Activated T-cell treated with anti-CD3 and anti-CD28 coated beads, Interleukin-2, amount 50 U/mL, for 1 hour (primary cell): ENCODE data around the gene CCDC194.
A peak's percentile ranks its signal among the peaks of the same experiment; 100 is the strongest.

ENCODE experiments used
- DNase-seq: peaks from one replicate; pipeline ENCODE4 v3.0.0-alpha.2; 2020

The CCDC194 gene

GRCh38 chr19:17393914-17394313 lies at the start of gene CCDC194:
Gene CCDC194, minus strand, starts transcription at chr19:17394196. Its CDS starts 38 bp downstream, at chr19:17394158.
- DNase-seq, result no peak

DNA sequence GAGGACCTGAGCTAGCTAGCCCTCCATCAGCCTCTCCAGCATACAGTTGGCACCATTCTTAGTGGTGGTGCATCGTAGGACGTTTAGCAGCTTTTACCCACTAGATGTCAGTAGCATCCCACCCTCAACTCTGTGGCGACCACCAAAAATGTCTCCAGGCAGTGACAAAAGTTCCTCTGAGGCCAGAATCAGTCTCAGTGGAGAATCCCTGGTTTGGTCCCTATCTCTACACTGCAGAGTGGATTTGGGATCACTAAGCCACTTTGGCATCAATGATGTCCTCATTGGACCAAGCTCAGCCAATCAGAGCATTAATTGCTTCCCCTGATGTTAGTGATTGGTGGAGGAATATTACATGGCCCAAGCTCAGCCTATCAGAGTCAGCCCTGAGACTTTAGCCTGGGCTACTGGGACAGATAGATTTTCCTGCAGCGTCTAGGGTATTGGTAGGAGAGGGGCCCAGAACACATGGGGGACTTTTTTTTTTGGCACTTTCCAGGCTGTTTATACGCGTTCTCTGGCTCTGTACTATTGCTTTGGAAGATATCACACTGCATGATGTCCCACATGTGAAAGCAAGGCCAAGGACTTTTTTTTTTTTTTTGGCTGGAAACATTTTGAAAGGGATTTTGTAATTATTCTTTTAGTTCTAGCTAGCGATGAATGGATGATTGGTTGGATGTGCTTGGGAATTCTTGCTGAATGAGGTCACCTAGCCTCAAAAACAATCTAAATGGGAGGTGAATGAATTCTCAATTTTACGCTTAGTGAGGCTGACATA lies 47.4 kb upstream of the CCDC194 start:
- no peak for DNase-seq

- no peak for DNase-seq
Measured at GRCh38 chr19:17436874-17437267, 42.9 kb upstream of the CCDC194 start.

DNA sequence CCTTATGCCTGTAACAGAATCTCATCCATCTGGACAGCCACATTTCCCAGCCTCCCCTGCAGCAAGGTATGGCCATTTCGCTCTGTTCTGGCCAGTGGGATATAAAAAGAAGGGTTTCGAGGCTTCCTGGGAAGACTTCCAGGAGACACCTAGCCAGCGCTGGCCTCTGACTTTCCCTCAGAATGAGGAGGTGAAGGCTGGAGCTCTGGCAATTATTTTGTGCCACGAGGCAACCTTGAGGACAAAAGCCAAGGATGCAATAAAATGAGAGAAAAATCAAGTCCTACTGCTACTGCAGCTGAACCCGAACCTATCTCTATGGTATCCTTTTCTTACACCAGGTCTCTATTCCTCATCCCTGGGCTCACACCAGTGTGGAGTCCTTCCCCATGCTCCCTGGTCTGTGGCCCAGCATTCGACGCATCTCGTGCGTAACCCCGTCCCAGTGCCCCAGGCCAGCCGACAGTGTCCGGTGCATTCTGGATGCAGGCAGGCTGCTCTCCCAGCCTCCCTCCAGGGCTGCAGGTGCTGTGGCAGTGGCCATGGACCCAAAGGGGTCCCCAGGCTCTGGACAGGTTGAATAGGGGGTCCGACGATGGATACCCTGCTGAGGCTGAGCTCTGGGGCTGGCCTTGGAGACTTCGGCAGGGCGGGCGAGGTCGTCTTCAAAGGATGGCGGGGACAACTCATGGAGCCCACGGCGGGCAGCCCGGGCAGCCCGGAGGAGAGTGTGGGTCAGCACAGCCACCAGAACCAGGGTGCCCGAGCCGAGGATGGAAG lies 42.3 kb upstream of the CCDC194 start:
- no peak for DNase-seq

GRCh38 chr19:17435218-17435617 lies 41.2 kb upstream of the CCDC194 start:
- DNase-seq, result no peak

- DNase-seq, result no peak
Measured at GRCh38 chr19:17431417-17431816, 37.4 kb upstream of the CCDC194 start.

GRCh38 chr19:17429641-17430113 lies 35.7 kb upstream of the CCDC194 start:
- DNase-seq, result no peak

DNA sequence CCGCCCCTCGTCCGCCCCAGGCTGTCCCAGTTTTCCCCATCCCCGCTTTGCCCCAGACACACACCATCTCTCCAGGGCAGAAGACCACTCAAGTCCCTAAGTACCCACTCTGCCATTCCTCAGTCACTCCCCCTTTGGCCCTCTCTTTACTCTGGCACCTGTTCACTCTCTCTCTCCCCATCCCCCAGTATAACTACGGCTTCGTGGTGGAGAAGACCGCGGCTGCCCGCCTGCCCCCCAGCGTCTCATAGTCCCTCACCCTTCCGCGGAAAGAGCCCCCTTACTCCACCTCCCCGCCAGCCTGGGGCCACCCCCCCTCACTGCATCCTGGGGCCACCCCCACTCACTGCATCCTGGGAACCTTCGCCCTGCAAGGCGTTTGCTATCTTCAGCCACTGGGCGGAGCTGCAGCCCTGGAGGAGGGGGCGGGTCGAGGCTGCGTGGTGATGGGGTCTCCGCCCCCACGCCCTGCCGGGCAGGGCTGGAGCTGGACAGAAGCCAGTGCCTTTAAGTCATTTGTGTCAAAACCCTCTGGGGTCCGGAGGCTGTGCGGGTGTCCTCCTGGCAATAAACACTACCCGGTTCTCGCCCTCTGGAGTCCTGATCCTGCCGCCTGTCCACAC lies 30.9 kb upstream of the CCDC194 start:
- DNase-seq, result no peak

DNA sequence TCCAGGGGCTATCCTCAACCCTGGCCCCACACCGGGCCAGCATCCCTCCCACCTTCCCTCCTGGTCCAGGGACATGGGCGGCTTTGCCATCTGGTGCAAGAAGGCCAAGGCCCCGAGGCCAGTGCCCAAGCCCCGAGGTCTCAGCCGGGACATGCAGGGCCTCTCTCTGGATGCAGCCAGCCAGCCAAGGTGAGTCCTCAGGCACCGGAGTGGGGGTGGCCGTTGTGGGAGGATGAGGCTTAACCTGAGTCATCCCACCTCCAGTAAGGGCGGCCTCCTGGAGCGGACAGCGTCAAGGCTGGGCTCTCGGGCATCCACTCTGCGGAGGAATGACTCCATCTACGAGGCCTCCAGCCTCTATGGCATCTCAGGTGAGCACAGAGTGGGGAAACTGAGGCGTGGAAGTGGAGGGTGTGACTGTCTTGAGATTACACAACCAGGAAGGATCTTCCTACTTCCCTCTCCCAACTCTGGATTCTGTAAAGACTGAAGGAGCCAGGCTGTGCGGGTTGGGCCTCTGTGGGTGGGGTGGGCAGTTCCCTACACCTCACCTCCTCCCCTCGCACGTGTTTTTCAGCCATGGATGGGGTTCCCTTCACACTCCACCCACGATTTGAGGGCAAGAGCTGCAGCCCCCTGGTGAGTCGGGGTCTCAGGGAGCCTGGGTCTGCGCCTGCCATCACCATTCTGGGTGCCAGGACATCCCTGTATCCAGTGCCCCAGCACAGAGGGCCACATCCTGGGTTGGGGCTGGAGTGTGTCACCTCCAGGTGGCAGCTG lies 29.6 kb upstream of the CCDC194 start:
- DNase-seq, result no peak

DNA sequence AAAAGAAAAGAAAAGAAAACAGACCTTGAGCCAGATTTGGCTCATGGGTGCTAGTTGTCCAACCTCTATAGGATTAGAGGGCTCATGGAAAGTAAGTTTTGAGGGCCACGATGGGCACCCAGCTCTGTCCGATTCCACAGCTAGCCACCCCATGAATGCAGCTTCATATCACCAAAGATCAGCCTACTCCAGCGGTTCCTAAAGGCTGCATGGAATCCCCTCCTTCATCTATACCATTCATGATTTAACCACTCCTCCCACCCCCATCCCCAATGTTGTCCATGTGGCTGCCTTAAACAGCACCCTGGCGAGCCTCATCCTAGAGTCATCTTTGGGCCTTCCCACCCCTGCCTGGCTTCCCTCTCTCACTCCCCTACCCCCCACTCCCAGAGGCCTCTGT lies 27.9 kb upstream of the CCDC194 start:
- no peak for DNase-seq

DNA sequence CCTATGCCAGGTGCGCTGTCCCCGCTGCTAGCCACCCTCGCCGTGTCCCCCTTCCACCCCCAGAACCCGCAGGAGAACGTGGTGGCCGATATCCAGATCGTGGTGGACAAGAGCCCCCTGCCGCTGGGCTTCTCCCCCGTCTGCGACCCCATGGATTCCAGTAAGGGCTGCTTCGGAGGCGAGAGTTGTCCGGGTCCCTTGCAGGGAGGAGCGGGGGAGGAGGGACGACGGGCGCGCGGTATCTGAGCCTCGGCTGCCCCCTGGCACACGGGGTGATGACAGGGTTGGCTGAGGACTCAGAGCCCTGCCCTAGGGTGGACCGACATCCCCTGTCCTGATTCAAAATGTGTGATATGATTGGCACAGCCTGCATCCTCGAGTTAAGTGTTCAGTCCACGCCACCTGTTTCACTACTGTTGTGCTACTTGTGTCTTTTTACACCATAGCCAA lies 26.5 kb upstream of the CCDC194 start:
- DNase-seq, result peak; percentile 35

- peak; percentile 94 for DNase-seq
Measured at GRCh38 chr19:17419621-17420474, 25.9 kb upstream of the CCDC194 start, which contains the start of gene MVB12A. Gene MVB12A, plus strand, starts transcription at chr19:17420047. Its CDS starts 89 bp downstream, at chr19:17420136.

DNA sequence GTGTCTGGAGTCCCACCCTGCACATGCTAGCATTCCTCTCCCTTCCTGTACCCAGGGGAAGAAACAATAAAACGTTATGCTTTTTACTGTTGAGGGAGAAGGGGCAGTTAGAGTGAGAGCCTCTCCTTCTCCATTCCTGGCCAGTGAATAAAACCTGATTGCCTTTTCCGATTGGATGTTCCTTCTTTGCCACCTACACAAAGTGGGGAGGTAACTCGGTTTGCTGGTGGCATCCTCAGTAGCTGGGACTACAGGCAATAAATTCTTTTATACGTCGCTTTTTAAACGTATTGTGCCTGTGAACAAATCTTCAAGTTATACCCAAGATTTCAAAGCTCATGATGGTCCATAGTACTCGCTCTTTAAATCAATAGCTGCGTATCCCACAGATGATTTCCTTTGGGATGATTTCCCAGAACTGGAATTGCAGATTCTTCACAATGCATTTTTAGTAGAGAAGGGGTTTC lies 25.2 kb upstream of the CCDC194 start:
- no peak for DNase-seq

DNA sequence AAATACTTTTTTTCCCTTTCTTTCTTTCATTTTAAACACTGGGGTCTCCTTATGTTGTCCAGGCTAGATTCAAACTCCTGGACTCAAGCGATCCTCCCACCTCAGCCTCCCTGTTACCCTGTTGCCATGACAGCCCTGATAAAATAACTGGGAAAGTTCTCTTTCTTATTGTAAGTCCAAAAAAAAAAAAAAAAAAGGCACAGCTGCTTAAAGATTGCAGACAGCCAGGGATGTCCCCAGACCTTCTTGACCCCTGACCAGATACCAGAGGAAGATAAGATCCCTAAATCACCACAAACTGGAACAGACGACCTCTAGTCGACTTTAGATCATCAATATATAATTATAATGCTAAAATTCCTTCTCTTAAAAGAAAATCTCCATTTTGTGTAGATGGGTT lies 24.7 kb upstream of the CCDC194 start:
- no peak for DNase-seq

DNA sequence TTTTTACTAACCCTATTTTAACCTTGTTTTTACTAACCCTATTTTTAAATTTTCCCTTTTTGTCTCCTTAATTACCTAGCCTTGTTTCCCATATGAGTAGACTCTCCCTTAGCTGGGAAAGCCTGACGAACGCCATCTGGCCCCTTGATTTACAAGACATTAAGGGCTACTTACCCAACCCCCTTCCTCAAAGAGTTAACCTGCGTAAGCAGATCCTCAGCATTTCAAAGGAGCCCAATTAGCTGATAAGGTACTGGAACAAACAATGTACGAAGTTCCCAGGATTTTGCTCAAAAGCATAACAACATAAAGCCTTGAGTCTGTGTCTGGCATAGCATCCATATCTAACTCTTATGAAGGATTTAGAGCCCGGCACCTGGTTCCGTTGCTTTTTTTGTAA lies 21.1 kb upstream of the CCDC194 start:
- no peak for DNase-seq

- DNase-seq, result no peak
Measured at GRCh38 chr19:17414097-17414496, 20.1 kb upstream of the CCDC194 start.

GRCh38 chr19:17411801-17412200 lies 17.8 kb upstream of the CCDC194 start:
- no peak for DNase-seq

DNA sequence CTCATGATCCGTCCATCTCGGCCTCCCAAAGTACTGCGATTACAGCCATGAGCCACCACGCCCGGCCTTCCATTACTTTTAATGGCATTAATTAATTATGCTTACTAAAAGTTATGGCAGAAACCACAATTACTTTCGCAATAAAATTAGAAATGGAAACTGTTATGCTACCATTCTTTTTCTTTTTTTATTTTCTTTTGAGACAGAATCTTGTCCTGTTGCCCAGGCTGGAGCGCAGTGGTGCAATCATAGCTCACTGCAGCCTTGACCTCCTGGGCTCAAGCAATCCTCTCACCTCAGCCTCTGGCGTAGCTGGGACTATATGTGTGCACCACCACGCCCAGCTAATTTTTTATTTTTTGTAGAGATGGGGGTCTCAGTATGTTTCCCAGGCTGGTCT lies 16.0 kb upstream of the CCDC194 start:
- no peak for DNase-seq

GRCh38 chr19:17406887-17407196 lies 12.8 kb upstream of the CCDC194 start:
- DNase-seq, result no peak

DNA sequence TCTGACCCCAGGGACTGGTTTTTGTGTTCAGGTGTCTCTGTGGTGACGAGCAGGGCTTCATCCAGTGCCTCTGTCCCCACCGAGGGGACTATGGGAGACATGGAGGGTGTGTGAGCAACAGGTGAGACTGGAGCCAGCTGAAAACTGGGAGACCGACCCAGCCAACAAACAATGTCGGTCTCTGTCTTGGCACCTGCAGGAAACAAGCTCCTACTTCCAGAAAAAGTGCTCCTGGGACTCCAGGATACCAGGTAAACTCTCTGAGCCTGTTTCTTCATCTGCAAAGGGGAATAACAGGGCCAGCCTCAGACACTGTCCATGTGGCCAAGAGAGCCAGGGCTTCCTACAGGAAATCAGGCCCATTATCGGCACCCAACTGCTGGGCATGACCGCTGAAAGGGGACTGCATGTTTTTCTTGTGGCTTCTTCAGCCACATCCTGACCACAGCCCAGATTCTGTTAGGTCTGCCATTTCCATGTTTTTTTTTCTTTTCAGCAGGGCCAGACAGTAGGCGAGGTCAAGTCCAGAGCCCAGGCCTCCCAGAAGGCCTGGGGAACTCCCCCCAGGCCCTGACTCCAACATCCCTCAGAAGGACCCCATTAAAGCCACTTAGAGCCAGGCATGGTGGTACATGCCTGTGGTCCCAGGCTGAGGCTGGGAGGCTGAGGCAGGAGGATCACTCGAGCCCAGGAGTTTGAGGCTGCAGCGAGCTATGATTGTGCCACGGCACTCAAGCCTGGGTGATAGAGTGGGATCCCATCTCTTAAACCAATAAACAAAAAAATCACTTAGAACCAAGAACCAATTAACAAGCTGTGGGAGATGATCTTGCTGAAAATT lies 12.3 kb upstream of the CCDC194 start:
- DNase-seq, result no peak
